Right atrium auricular region (tissue), 2 donors: ENCODE measurements around the gene ZFYVE1. TPM values are rescaled to one million over a fixed set of nuclear protein-coding genes. Genes with fewer than 3 reads are reported as not detected.

Source experiments
- DNase-seq: peaks from one replicate; pipeline ENCODE4 v3.0.0-alpha.2; 2019; ENCODE audit warnings: low spot score
- H3K27ac ChIP-seq, 2 donors: fragments of 200-600 bp; sonication (generic); 1 replicate in 1 of 2; 2 replicates in 1 of 2; pipeline ENCODE4 v1.5.1; 2016 to 2019
- H3K27me3 ChIP-seq, 2 donors: fragments of 200-600 bp; sonication (generic); one replicate each; pipeline versions ENCODE4 v1.5.1 to v1.6.0; 2017 to 2019
- H3K36me3 ChIP-seq: fragments of 200-600 bp; sonication (generic); one replicate; pipeline ENCODE4 v1.5.1; 2016
- H3K4me1 ChIP-seq, 2 donors: fragments of 200-600 bp; sonication (generic); one replicate each; pipeline versions ENCODE4 v1.5.1 to v1.6.0; 2017 to 2019
- H3K4me3 ChIP-seq, 2 donors: fragments of 200-600 bp; sonication (generic); 1 replicate in 1 of 2; 2 replicates in 1 of 2; pipeline ENCODE4 v1.5.1; 2017 to 2019; ENCODE audit warnings: mild to moderate bottlenecking in 1 of 2, moderate library complexity in 1 of 2
- H3K9me3 ChIP-seq, 2 donors: fragments of 200-600 bp; sonication (generic); one replicate each; pipeline ENCODE4 v1.5.1; 2019
- total RNA-seq, 2 donors: library from RNA; depleted of rRNA; stranded (reverse); fragments of >200 nt; gene quantifications; one replicate each; pipeline ENCODE4 v1.1.0, GENCODE V29; 2016
- TF ChIP-seq, protein P1 (sequence below), 2 donors: fragments of 200-600 bp; sonication (generic); IDR thresholded peaks; one replicate each; pipeline ENCODE4 v1.5.1; 2019; ENCODE audit warnings: antibody characterized with exemption in 2 of 2

ZFYVE1 gene
- total RNA-seq, 2 donors from 2014 or later, result 9.8 to 12.6 TPM

DNA sequence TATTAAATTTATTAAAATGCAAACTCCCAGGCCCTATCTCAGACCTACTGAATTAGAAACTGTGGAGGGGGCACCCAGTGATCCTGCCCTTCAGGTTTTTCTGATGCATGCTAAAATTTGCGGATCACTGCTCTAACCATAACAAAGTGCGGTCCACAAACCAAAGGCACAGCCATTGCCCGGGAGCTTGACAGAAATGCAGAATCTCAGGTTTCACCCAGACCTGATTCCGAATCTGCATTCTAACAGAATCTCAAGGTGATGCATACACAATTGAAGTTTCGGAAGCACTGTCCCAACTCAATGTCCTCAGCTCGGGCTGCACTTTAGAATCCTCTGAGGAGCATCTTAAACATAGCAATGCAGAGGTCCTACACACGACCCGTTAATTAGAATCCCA is 46.0 kb downstream of the ZFYVE1 start:
- no peaks in the 10 kb centered on the region for H3K9me3 ChIP-seq
- no peak overlapping the region for H3K4me3 ChIP-seq
- TF ChIP-seq, protein P1, sequence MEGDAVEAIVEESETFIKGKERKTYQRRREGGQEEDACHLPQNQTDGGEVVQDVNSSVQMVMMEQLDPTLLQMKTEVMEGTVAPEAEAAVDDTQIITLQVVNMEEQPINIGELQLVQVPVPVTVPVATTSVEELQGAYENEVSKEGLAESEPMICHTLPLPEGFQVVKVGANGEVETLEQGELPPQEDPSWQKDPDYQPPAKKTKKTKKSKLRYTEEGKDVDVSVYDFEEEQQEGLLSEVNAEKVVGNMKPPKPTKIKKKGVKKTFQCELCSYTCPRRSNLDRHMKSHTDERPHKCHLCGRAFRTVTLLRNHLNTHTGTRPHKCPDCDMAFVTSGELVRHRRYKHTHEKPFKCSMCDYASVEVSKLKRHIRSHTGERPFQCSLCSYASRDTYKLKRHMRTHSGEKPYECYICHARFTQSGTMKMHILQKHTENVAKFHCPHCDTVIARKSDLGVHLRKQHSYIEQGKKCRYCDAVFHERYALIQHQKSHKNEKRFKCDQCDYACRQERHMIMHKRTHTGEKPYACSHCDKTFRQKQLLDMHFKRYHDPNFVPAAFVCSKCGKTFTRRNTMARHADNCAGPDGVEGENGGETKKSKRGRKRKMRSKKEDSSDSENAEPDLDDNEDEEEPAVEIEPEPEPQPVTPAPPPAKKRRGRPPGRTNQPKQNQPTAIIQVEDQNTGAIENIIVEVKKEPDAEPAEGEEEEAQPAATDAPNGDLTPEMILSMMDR (IDR thresholded peaks at IDR 0.05), result no peak
- no peak for DNase-seq
- H3K4me1 ChIP-seq, result no peaks in the 10 kb centered on the region
- no peaks in the 10 kb centered on the region for H3K27me3 ChIP-seq
- H3K27ac ChIP-seq, result no peak overlapping the region
- peaks cover 58% of the 10 kb centered on the region for H3K36me3 ChIP-seq

DNA sequence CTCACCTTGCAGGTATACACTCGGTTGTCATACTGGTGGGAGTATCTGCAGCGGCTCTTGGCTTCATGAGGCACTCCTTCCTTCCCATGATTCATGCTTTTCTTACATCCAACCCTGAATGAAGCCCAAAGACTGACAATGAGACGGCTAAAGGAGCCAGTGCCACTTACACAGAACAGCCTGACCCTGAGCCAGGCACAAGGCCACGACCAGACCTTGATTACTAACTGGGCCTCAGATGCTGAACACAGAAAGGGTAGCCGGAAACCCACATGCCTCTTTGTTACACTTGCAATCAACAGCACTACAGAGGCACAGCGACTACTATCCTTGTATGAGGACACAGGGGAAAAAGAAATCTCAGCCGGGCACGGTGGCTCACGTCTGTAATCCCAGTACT is 48.0 kb downstream of the ZFYVE1 start:
- H3K36me3 ChIP-seq, result peaks cover 63% of the 10 kb centered on the region
- no peak overlapping the region for H3K27ac ChIP-seq
- TF ChIP-seq, protein P1 (IDR thresholded peaks at IDR 0.05), result no peak

DNA sequence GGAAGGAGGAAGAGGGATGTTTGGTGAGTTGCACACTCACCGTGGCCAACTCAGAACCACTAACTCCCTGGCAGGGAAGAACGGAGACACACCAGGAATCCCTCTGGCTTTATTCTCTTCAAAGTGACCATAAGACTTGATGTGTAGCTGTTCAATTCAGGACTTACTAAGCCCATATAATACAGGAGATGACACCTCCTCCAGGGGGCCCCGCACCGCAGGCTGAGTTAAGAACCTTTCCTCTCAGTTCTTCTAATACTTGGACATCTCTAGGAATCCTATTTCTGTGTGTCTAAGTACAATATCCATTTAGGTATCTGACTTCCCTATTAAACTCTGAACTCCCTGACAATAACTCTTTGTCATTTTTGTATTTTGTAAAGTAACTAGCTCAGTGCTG is 51.1 kb downstream of the ZFYVE1 start:
- no peak overlapping the region for H3K27ac ChIP-seq
- H3K9me3 ChIP-seq, result no peaks in the 10 kb centered on the region
- H3K4me3 ChIP-seq, result no peak overlapping the region
- H3K27me3 ChIP-seq, result no peaks in the 10 kb centered on the region
- H3K4me1 ChIP-seq, result no peaks in the 10 kb centered on the region
- TF ChIP-seq, protein P1 (IDR thresholded peaks at IDR 0.05), result no peak
- H3K36me3 ChIP-seq, result peaks cover 77% of the 10 kb centered on the region
- DNase-seq, result no peak

More for the DNA sequence above, 48.0 kb downstream of the ZFYVE1 start:
- Histone ChIP-seq H3K27me3 (no peaks in the 10 kb centered on the region), H3K4me3 (no peak overlapping the region), H3K4me1 (no peaks in the 10 kb centered on the region), H3K9me3 (no peaks in the 10 kb centered on the region)
- DNase-seq, result no peak

GRCh38 chr14:72974661-72975060 is 52.2 kb downstream of the ZFYVE1 start:
- no peak overlapping the region for H3K4me3 ChIP-seq
- H3K36me3 ChIP-seq, result peaks cover 89% of the 10 kb centered on the region
- TF ChIP-seq, protein P1 (IDR thresholded peaks at IDR 0.05), result no peak
- H3K27ac ChIP-seq, result no peak overlapping the region
- no peaks in the 10 kb centered on the region for H3K27me3 ChIP-seq
- H3K9me3 ChIP-seq, result no peaks in the 10 kb centered on the region
- H3K4me1 ChIP-seq, result no peaks in the 10 kb centered on the region
- no peak for DNase-seq

DNA sequence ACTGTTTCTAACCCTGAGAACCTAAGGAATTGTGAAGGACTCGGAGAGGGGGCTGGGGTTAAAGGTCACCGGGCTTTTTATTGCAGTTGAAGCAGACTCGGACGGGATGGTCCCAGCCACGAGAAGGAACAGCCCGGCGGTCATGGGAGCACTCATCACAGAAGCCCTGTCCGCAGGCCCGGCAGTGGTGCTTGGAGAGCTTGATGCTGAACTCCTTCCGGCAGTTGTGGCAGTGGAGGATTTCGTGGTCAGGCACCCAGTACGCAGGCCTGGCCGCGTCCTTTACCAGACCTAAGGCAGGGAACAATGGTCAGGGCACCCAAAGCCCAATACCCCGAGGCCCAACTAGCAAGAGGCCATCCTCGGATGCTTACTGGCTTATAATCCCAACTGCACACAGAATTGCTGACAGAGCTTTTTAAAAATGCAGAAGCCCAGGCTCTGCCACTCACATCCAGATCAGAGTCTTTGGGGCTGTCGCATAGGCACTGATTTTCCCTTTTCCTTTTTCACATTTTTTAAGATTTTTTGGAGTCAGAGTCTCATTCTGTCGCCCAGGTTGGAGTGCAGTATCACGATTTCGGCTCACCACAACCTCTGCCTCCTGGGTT is 56.0 kb downstream of the ZFYVE1 start:
- Histone ChIP-seq H3K27ac (no peak overlapping the region), H3K36me3 (peaks cover 67% of the 10 kb centered on the region), H3K4me3 (no peak overlapping the region), H3K27me3 (no peaks in the 10 kb centered on the region), H3K9me3 (no peaks in the 10 kb centered on the region), H3K4me1 (no peaks in the 10 kb centered on the region)
- TF ChIP-seq, protein P1 (IDR thresholded peaks at IDR 0.05), result no peak
- DNase-seq, result no peak

DNA sequence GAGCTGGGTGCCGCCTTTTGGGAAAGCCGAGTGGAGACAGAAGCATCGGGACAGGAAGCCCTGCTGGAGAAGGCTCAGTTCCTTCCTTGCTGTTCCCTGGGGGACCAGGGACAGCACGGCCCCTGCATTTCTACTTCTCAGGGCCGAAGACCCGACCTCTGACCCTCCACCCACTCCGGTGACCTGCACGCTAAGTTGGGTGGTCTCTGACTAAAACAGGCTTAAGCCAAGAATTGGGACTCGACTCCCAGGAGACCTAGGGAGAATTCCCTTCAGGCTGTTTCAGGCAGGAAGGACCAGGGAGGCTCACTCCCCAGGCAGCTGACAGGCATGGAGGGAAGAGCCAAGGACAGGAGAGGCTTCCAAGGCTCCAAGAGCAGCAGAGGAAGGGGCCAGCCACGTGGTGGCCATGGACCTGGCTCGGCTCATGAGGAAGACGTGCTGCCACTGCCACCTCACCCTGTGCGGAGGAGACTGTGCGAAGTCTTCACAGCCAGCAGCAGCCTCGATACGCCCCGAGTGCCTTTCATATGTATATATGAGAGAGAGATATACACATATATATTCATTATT is 56.8 kb downstream of the ZFYVE1 start:
- TF ChIP-seq, protein P1 (IDR thresholded peaks at IDR 0.05), result no peak
- no peak for DNase-seq
- Histone ChIP-seq H3K9me3 (no peaks in the 10 kb centered on the region), H3K36me3 (peaks cover 60% of the 10 kb centered on the region), H3K27ac (no peak overlapping the region), H3K4me1 (no peaks in the 10 kb centered on the region), H3K27me3 (no peaks in the 10 kb centered on the region), H3K4me3 (no peak overlapping the region)
